ENCODE data around the gene KCNC4. TPM values are rescaled to one million over a fixed set of nuclear protein-coding genes. Genes with fewer than 3 reads are reported as not detected.

The KCNC4 gene
- total and polyA plus RNA-seq, 2 of the 4 experiments (the other 2 are of a cell fraction) = 0.18 to 2.3 TPM

DNA sequence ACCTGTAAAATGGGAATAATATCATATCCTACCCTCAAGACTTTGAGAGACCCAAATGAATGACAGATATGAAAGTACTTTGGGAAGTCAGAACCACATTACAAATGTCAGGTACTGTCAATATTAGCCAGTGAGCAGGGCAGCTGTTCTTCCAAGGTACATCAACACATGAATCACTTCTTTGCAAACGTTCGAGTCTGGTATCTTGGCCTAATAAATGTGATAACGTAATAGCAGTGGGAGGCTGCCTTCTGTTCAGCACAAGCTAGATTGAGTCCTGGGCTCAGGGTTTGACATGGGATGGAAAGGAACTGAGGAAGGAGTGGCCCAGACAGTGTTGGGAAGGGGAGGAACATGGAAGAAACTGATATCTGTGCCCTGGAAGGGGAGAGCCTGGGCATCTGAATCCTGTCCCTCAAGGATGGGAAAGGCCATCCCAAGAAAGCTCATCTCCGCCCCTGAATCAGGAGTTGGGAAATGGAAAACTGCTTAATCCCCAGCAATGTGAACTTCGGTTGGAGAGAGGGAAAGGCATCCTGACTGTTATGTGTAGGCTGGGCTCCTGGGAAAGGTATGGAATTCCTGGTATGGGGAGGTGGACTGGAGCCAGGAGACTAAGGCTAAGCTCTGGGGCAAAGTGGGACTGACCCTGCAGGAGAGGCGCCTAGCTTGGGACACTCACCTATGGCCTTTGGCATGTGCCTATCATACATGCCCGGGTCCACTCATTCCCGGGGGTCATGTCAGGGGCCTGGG lies 14.3 kb downstream of the KCNC4 start:
- Histone ChIP-seq H2BK120ac (ENCODE audit: low read depth, low read length) (no peak overlapping the region), H3K4me2 (ENCODE audit: low read depth, low read length) (no peak overlapping the region), H3K4me1 (ENCODE audit: control insufficient read depth, insufficient read depth, low read length) (no peaks in the 10 kb centered on the region), H3K9me1 (ENCODE audit: insufficient read depth, low read length) (no peaks in the 10 kb centered on the region), H3K36me3 (ENCODE audit: control insufficient read depth, insufficient read depth, low read length) (no peaks in the 10 kb centered on the region), H2BK20ac (ENCODE audit: low read depth, low read length) (no peak overlapping the region), H2AK5ac (ENCODE audit: low read depth, low read length) (no peak overlapping the region), H3K4ac (ENCODE audit: low read depth, low read length) (no peak overlapping the region), H2AK9ac (replicated peaks; ENCODE audit: low read depth, low read length, poor library complexity) (no peak overlapping the region), H3K27ac (ENCODE audit: insufficient read depth, low read length) (no peak overlapping the region), H3K18ac (ENCODE audit: low read depth, low read length) (no peak overlapping the region), H3K9ac (ENCODE audit: low read depth, low read length) (no peak overlapping the region), H2AFZ (replicated peaks; ENCODE audit: low read length, poor library complexity) (no peak overlapping the region), H4K20me1 (ENCODE audit: insufficient read depth, low read length) (no peaks in the 10 kb centered on the region), H3K23ac (ENCODE audit: low read depth, low read length) (no peak overlapping the region), H3K9me3 (ENCODE audit: control insufficient read depth, insufficient read depth, low read length) (no peaks in the 10 kb centered on the region), H3K56ac (ENCODE audit: extremely low read depth, insufficient read depth, low read length) (no peak overlapping the region), H3K14ac (replicated peaks; ENCODE audit: low read depth, low read length) (no peak overlapping the region), H3K4me3 (ENCODE audit: insufficient read depth, low read depth, low read length) (no peak overlapping the region), H4K8ac (ENCODE audit: low read depth in 2 of 2, low read length in 2 of 2) (no peak overlapping the region), H4K5ac (ENCODE audit: low read depth, low read length) (no peak overlapping the region), H2BK15ac (ENCODE audit: low read depth, low read length) (no peak overlapping the region), H3K79me1 (ENCODE audit: low read depth in 1 of 2, low read length in 2 of 2) (no peaks in the 10 kb centered on the region), H2BK5ac (ENCODE audit: low read depth, low read length, poor library complexity, severe bottlenecking) (no peak overlapping the region), H3K27me3 (ENCODE audit: control insufficient read depth, insufficient read depth, low read length) (peaks cover 5% of the 10 kb centered on the region; the same call in 1 of the 2 replicates), H4K91ac (ENCODE audit: insufficient read depth, low read depth, low read length) (no peak overlapping the region)
- intact Hi-C loops (cut with micrococcal nuclease) (no loop called here), in situ Hi-C loops (cut with MboI; ENCODE audit: low sequenced_read_pairs) (no loop called here), dilution Hi-C loops (cut with HindIII; ENCODE audit: low sequenced_read_pairs, unreplicated experiment) (no loop called here)
- 69% methylated on average over 5 of the region's 8 CpGs; no CpG with 5 or more reads in 1 of the 2 experiments for WGBS, 2 experiments (ENCODE audit: extremely low coverage in 2 of 2, insufficient read length in 1 of 2)
- BruUV-seq (replicated peaks) = no TSS peak
- ChIA-PET CTCF (interaction anchor here (1.8 kb wide), 1 partner anchor 236 kb away, joined by 5 read pairs; no protein-coding TSS in a partner anchor), POLR2A (ENCODE audit: unreplicated experiment) (no interaction called here)
- TF ChIP-seq SMC3 (IDR thresholded peaks at IDR 0.05; ENCODE audit: low read depth, low read length) (no peak), RFX5 (IDR thresholded peaks at IDR 0.05; ENCODE audit: low read depth, low read length) (no peak), RAD21 (IDR thresholded peaks at IDR 0.05; ENCODE audit: low read length) (no peak)
- TF ChIP-seq, protein P1, sequence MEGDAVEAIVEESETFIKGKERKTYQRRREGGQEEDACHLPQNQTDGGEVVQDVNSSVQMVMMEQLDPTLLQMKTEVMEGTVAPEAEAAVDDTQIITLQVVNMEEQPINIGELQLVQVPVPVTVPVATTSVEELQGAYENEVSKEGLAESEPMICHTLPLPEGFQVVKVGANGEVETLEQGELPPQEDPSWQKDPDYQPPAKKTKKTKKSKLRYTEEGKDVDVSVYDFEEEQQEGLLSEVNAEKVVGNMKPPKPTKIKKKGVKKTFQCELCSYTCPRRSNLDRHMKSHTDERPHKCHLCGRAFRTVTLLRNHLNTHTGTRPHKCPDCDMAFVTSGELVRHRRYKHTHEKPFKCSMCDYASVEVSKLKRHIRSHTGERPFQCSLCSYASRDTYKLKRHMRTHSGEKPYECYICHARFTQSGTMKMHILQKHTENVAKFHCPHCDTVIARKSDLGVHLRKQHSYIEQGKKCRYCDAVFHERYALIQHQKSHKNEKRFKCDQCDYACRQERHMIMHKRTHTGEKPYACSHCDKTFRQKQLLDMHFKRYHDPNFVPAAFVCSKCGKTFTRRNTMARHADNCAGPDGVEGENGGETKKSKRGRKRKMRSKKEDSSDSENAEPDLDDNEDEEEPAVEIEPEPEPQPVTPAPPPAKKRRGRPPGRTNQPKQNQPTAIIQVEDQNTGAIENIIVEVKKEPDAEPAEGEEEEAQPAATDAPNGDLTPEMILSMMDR (conservative IDR thresholded peaks at IDR 0.05; ENCODE audit: low read depth, low read length) = no peak
- no peak for ATAC-seq (ENCODE audit: low read depth)
- no peak for DNase-seq
